SHP77 (cell line): ENCODE results near the gene CTSW.
"Not testable (repeated sequence)": the region's sequence is repeated elsewhere in the genome, so short reads cannot be mapped to it uniquely, and the experiment has no call there.

Experiments used
- DNase-seq, 2 experiments: peaks; one replicate each; lab custom pipeline; 2025; lab: John Stamatoyannopoulos, UW

Gene CTSW

DNA sequence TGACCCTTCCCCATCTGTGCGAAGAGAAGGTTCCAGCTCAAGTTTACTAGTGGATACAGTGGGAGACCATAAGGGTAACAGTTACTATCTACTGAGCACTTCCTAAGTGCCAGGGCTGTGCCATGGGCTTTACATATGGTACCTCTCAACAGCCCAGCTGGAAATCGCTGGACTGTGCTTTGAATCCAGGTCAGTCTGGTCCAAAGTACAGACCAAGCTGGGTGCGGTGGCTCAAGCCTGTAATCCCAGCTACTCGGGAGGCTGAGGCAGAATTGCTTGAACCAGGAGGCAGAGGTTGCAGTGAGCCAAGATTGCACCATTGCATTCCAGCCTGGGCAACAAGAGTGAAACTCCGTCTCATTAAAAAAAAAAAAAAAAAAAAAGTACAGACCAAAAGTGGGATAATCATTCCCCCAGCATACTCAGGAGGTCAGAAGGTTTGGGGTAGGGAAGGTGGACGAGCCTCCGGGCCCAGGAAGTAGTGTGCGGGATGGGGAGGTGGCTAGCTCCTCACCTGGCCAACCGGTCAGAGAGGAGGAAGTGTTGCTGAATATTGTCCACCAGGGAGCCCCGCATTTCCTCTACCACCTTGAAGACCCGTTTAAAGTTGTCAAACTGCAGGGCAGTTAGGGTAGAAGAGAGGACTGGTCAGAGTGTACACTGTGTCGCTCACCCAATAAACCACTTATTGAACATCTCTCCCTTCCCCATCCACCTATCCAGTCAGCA, 6.3 kb downstream of the CTSW start:
- no peak for DNase-seq

DNA sequence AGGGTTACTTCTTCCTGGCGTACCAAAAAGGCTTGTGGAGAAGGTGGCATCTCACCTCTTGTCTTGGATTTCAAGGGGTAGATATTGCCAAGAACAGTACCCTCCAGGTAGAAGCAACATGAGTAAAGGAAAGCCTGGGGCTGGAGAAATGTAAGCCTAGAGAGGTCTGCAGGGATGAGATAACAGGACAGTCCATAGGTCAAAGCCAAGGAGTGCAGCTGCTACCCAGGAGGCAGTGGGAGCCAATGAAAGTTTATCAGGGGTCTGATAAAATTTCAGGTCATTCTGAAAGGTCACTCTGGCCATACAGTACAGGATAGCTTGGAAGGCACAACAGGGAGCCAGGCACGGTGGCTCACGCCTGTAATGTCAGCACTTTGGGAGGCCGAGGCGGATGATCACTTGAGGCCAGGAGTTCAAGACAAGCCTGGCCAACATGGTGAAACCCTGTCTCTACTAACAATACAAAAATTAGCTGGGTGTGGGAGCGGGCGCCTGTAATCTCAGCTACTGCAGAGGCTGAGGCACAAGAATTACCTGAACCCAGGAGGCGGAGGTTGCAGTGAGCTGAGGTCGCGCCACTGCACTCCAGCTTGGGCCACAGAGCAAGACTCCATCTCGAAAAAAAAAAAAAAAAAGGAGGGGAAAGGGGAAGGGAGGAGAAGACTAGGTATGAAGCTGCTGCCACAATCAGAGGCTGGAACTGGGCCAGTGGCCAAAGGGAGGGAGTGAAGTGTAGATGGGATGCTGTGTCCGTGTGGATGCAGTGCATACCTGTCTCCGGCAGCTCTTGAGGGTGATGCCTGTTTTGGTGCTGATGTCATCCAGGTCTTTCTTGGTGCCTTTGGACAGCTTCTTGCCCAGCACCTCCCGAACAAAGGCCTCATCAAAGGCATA, 7.4 kb downstream of the CTSW start:
- DNase-seq: no peak

DNA sequence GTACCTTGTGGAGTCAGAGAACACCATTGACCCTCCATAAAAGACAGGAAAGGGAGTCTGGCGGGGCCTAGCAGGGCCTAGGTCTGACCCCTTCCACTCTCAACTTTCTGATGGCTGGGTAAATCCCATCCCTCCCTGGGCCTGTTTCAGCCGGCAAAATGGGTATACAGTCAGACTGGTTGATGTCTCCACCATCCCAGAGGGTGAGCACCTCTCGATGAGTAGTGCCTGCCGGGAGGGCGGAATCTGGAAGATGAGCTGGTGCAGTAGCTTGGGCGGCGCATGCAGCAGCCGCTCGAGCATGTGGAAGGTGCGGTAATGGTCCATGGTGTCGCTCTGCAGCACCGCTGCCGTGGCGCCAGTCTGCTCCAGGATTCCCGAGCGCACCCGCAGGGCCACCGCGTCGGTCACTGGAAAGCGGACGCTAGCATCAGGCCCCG, 8.1 kb downstream of the CTSW start:
- no peak for DNase-seq

DNA sequence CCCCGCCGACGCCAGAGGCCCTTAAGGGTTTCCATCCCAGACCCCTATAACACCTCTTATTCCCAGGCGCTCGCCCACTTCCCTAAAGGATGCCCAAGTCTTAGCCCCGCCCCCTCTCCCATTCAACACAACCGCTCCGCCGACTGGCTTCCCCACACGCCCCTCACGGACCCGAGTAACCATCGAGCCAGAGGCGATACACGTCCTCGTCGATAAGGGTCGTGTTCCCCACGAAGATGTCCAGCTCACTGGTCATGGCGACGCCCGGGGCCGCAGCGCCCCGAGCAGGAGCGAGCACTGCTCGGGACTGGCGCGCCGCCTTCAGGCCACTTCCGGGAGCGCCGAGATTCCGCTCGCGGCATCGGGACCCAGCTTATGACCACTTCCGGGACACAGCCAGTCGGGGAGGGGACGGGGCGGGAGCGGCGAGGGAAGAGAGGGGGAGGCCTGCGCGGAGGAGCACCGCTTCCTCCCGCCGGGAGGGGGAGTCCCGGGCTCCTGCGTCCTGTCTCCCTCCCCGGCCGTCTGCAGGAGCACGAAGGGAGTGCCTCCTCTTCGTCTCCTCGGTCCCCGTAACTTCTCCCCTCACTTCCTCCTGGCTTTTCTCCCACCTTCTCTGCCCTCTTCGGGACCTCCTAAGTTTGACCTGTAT, 8.7 kb downstream of the CTSW start, which contains the start of gene FIBP:
FIBP (minus strand) TSS at position 309 of the 652 bp plus-strand sequence; CDS start at position 256, 53 bp downstream.
- peak; percentile 92 to 94 for DNase-seq

DNA sequence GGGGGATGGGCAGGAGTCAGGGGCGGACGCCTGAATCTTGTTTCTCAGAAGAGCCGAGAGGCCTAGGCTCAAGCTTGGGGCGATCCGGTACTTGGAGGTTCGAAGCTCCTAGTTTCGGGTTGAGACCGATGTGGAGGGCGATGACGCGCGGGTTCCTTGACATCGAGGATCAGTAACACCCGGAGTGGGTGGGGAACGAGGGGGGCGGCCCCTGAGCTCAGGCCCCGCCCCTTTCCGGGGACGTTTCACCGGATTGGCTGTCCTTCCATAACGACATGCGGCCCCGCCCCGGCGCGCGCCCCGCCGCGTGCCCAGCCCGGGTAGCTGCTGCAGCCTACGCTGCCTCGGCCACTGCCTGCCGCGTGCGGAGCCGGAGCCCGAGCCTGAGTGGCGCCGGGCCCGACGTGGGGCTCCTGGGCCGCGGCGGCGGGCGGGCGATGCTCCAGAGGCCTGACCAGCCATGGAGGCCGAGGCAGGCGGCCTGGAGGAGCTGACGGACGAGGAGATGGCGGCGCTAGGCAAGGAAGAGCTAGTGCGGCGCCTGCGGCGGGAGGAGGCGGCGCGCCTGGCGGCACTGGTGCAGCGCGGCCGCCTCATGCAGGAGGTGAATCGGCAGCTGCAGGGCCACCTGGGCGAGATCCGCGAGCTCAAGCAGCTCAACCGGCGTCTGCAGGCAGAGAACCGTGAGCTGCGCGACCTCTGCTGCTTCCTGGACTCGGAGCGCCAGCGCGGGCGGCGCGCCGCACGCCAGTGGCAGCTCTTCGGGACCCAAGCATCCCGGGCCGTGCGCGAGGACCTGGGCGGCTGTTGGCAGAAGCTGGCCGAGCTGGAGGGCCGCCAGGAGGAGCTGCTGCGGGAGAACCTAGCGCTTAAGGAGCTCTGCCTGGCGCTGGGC, 10.9 kb downstream of the CTSW start, which contains the start of gene CCDC85B:
CCDC85B (plus strand) TSS at position 350 of the 895 bp plus-strand sequence; CDS start at position 461, 111 bp downstream.
- peak; percentile 83 to 90 for DNase-seq

DNA sequence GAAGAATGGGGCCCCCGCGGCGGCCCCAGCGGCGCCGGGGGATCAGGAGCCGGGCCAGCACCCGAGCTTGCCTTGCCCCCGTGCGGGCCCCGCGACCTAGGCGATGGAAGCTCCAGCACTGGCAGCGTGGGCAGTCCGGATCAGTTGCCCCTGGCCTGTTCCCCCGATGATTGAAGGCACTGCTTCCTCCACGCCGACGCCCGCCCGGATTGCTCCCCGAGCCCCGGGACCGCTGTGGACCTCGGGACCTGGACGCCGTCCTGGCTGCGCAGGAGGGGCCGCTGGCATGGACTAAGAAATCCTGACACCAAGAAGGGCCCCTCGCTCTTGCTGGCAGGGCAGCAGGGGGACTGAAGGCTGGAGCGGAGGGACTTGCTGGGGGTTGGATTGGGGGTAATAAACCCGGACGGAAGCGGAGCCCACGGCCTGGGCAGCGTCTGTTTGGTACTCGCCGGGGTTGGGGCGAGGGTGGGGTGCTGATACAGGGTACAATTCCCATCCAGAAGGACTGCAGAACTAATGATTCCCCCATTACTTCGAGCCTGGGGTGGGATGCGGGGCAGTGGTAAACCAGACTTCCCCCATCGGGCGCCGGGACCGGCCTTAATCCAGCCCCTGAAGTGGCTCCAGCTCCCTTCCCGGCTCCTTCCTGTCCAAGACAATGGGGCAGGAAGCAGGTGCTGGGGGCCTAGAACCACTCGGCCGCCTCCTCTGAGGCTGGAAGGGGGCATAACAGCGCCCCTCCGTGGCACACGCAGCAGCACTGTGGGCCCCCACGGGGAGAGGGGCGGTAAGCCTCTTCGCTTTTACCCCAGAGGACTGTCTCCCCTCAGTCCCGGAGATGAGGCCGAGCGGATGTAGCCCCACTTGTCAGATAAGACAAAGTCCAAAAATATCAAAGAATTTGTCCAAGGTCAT, 11.8 kb downstream of the CTSW start:
- DNase-seq: peak; percentile 51 to 71

DNA sequence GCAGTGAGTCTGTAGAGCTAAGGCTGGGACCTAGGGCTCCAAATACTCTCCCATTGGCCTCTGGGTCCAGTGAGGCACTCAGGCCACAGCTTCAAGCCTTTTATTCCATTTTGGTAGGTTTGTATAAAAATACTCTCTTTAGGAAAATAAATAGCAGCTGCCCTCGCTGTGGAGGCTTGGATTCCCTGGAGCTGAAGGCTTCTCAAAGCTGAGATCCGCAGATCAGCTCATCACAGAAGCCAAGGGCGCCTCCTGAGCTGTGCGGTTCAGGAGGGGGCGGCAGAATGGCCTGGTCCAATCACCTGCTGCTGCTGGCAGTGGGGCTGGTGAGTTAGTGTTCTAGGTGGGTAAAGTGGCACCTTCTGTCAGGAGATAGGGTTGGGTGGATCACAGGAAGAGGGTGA, 12.5 kb downstream of the CTSW start:
- not testable (repeated sequence) for DNase-seq

DNA sequence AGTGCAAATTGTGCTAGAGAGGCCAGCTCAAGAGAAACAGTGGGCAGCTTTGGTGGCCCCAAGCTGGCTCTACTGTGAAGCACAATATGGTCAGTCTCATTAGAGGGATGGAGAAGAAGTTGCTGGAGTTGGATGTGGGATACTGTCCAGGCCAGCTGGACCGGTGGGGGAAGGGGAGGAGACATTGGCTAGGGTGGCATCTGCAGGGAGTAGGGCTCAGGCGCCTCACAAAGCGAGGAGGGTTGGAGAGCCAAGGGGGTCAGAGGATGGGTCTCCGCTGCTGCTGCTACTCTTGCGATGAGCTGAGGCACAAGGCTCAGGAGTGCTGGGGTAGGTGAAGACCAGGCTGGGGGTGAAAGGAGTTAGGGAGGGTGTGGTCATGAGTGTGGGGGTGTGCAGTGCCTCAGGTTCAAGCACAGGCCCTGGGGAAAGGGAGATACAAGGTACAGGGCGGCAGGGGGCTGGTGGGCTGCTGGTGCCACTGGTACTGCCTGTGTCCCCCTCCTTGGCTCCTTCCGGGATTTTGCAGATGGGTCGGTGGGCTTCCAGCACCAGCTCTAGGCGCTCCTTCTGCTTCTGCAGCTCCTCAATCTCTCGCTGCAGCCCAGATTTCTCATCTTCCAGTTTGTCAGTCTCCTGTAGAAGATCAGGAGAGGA, 13.2 kb downstream of the CTSW start:
- DNase-seq: no peak

DNA sequence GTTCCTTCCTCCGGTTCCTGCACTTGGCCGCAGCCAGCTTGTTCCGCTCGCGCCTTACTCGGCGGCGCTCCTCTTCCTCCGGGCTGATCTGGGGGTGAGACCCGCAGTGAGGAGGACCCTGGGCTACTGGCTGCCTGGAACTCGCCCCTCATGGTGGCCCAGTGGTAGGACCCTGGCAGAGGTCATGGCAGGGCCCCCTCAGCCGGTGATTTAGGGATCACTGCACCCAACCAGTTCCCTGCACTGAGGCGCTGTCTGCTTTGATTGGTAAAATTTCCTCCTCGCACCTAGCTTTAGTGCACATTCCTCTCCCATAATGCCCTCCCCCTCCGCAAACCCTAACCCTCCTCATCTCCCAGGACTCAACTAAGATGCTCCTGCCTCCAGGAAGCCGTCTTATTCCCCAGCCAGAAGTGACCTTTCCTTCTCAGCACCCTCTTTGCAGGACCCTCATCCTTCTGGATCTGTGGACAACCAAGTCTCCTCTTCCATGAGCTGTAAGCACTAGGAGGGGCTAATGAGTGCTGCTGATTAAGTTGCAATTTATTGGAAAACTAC, 14.5 kb downstream of the CTSW start:
- no peak for DNase-seq

DNA sequence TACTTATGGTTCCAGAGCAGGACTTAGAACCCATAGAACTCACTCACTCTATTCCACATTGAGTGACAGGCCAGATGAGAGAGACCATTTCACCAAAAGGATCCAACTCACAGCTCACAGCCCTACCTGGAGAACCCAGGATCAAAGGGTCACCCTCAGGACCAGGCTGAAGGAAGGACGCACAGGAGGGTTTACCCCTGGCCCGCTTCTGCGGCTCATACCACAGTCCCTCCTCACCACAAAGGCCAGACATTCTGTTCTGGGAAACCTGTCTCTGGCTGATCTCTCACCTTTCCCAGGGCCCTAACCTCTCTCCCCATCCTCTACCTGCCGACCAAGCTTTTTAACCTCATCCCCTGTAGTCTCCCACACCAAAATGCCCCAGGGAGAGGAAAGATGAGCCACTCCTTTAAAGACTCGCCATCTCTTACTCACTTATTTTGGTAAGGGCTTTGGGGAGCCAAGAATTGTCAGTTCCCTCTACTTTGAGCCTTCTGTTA, 15.9 kb downstream of the CTSW start:
- no peak for DNase-seq

DNA sequence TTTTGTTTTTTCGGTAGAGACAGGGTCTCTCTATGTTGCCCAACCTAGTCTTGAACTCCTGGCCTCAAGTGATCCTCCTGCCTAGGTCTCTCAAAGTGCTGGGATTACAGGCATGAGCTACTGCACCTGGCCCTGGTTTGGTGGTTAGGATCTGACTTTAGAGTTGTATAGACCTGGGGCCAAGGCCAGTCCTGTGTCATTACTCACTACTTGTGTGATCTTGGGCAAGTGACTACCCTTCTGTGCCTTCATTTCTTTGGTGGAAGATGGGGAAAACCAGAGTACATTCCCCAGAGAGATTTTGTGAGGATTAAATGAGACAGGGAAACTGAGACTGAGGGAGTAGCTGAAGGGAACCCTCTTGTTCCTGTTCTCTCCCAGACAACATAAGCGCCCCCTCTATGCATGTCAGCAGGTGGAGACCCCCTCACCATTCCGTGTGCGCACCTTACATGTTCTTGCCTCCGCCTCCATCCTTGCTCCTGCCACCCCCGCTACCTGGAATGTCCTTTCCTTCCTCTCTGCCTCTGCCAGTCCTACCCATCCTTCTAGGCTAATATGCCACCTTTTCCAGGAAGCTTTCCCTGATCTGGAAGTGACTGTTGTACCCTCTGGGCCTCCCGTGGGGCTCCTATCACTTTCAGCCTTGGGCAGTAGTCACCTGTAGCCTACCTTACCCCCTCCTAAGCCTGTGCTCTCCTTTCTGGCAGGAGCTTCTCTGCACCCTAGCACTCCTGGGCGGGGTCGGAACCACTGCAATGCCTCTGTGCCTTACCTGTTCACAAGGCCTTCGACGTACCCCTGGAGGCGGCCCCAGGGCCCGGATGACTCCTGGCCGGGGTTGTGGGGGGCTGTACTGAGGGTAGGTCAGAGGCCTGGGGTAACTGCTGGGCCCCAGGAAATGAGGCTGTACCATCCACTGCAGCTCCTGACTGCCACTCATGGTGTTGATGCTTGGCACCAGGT, 16.7 kb downstream of the CTSW start:
- no peak for DNase-seq

DNA sequence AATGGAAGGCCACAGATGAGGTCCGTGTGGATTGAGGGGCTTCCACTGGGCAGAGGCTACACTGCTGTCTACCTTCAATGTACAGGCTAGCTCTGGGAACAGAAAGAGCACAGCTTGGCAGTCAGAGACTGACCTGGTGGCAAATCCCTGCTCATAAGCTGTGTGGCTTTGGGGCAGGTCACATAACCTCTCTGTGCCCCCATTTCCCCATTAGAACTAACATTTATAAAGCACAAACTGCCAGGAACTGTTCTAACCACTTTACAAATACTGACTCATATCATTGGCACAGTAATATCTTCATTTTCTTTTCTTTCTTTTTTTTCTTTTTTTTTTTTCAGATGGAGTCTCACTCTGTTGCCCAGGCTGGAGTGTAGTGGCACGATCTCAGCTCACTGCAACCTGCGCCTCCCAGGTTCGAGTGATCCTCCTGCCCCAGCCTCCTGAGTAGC, 17.4 kb downstream of the CTSW start:
- DNase-seq: no peak

DNA sequence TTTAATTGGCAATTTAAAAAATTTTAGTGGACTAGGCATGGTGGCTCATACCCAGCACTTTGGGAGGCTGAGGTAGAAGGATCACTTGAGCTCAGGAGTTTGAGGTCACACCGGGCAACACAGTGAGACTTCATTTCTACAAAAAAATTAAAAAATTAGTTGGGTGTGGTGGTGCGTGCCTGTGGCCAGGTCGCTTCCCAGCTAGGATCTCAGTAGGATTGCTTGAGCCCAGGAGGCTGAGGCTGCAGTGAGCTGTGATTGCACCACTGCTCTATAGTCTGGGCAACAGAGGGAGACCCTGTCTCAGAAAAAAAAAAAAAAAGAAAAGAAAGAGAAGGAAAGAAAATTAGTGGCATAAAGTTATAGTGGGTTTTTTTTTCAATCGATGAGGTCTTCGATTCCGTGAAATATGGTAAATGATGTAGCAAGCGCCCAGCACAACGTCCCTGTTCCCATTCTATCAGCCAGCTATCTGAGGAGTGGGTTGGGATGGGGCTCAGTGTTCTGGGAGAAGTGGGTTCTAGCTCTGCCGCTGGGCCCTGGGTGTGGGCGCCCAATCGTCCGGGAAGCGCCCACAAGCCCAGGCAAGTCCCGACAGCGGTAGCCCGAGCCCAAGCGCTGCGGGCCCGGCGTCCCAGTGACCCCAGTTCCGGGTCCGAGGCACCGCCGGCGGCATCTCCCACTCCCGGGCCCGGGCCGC, 19.2 kb downstream of the CTSW start:
- no peak for DNase-seq

DNA sequence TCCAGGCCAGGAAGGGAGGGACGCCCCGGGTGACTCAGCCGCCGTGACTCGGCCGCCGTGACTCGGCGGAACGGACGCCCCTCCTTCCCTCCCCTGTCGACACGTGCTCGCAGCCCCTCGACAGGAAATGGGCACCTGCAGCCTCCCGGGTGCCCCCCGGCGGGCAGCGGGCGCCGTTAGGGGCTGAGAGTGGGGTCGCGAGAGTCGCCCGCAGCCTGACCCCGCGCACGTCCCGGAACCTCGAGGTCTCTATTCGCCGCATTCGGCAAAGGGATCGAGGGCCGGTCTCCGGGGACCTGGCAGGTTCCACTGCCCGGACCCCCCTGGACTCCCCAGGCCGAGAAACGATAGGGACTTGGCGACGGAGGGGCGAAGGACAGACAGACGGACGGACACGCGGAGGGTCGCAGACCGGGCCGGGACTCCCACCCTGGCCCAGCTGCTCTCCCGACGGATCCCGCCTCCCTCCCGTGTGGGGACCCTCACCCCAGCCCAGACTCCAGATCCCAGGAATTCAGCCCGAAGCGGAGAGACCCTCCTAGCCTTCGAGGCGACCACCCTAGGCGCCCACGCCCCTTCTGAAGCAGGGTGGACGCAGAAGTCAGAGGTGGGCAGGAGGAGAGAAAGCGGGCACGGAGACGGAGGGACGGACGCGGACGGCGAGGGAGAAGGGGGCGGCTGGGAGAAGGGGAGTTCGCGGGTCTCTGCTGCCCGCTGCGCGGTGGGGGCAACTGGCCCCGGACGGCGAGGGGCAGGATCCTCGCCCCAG, 19.9 kb downstream of the CTSW start:
- DNase-seq: no peak

DNA sequence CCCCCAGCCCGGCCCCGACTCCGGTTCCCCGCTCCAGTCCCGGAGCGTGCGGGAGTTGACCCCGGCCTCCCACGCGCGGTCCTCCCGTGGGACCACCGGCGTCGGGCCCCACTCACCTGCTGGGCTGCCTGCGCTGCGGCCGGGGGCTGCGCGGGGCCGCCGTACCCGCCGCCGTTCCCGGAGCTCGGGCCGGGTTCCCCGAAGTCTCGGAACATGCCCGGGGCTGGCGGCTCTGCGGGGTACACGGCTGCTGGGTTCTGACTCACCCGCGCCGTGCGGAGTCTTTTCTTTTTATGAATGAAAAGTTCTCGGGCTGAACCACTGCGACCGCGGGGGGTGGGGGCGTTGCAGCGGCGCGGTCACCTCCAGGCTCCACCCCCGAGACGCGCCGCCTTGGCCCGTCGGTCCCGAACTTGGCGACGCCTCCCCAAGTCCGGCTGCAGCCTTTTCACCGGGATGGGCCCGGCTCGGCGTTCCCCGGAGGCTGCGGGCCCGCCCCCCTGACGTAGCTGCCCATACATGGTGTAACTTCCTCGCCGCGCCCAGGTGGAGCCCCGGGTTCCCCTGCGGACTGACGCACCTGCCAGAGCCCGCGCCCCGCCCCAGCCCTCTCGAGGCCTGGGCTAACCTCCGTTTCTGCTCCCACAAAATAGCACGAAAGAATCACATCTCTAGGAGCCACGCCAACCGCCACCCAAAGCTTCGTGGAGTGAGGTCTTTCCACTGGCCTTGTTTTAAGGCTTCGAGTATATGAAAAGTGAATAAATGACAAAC, 20.7 kb downstream of the CTSW start, which contains the start of gene FOSL1:
FOSL1 (minus strand) TSS at position 264 of the 774 bp plus-strand sequence; CDS start at position 215, 49 bp downstream.
- no peak for DNase-seq

DNA sequence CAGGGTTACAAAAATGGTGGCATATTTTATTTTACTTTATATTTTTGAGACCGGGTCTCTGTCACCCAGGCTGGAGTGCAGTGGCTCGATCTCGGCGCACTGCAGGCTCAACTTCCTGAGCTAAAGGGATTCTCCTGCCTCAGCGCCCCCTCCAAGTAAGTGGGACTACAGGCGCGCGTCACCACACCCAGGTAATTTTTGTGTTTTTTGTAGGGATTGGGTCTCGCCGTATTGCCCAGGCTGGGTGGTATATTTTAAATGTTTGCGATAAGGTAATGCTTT, 21.2 kb downstream of the CTSW start:
- DNase-seq: no peak
